GM13976 (cell line): ENCODE results near the gene KCNMA1.

ENCODE experiments used
- DNase-seq: peaks from one replicate; pipeline ENCODE4 v3.0.0; 2012; ENCODE audit warnings: low spot score
- in situ Hi-C: fragments of 300-500 bp; cut with MboI; formaldehyde crosslinking; loops from one replicate; pipeline ENCODE4 v1.12.0; 2022; ENCODE audit warnings: low sequenced_read_pairs, mixed read lengths, inconsistent platforms; ENCODE audit not compliant: unreplicated experiment
- TF ChIP-seq, protein P1 (sequence below): IDR thresholded peaks from 2 replicates; pipeline ENCODE4 v1.5.1; 2012; ENCODE audit warnings: borderline replicate concordance, mild to moderate bottlenecking; ENCODE audit not compliant: insufficient read depth; ENCODE audit errors: extremely low read depth, missing control alignments, control extremely low read depth

KCNMA1 gene

DNA sequence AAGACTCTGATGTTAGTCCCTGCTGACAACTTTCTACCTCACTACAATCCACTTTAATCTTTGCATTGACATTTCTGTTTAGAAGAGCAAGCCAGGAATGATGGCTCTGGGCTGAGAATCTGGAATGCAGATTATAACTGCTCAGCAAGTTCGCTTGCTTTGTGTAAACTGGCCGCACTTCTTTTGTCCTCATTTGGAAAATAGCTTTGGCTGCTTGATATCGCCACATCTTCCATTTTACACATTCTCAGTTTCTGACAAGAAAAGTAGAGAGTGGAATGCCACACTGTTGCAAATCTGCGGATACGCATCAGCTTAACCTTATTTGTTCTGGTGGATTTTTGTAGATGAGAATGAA lies 429.8 kb downstream of the KCNMA1 start:
- in situ Hi-C loops = no loop called here
- TF ChIP-seq, protein P1, sequence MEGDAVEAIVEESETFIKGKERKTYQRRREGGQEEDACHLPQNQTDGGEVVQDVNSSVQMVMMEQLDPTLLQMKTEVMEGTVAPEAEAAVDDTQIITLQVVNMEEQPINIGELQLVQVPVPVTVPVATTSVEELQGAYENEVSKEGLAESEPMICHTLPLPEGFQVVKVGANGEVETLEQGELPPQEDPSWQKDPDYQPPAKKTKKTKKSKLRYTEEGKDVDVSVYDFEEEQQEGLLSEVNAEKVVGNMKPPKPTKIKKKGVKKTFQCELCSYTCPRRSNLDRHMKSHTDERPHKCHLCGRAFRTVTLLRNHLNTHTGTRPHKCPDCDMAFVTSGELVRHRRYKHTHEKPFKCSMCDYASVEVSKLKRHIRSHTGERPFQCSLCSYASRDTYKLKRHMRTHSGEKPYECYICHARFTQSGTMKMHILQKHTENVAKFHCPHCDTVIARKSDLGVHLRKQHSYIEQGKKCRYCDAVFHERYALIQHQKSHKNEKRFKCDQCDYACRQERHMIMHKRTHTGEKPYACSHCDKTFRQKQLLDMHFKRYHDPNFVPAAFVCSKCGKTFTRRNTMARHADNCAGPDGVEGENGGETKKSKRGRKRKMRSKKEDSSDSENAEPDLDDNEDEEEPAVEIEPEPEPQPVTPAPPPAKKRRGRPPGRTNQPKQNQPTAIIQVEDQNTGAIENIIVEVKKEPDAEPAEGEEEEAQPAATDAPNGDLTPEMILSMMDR = no peak
- DNase-seq = no peak

- TF ChIP-seq, protein P1 = no peak
Observed at GRCh38 chr10:77207182-77207827, 430.3 kb downstream of the KCNMA1 start.

GRCh38 chr10:77205135-77205534 lies 432.5 kb downstream of the KCNMA1 start:
- no peak for DNase-seq
- in situ Hi-C loops = no loop called here

More at GRCh38 chr10:77207182-77207827, 430.3 kb downstream of the KCNMA1 start:
- in situ Hi-C loops = no loop called here
- no peak for DNase-seq

DNA sequence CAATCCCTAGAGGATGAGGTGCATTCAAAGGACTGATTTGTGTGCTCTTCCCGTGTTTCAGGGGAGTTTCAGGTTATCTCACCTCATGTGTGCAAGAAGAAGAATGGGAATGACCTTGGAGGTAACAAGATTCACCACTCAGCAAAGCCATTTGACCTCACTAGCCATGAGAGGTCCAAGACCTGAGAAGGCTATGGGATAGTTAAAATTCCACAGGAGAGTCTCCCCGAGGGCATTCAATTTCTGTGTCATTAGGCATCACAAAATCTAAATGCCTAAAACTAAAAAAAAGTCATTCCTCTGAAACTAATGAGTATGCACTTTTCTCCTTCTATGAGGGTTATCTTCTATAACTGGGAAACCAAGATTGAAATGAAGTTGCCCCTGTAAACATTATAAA lies 433.4 kb downstream of the KCNMA1 start:
- TF ChIP-seq, protein P1 = no peak
- DNase-seq = no peak
- in situ Hi-C loops = no loop called here

More at GRCh38 chr10:77205135-77205534, 432.5 kb downstream of the KCNMA1 start:
- TF ChIP-seq, protein P1 = no peak

- in situ Hi-C loops = no loop called here
- no peak for DNase-seq
- TF ChIP-seq, protein P1 = no peak
Observed at GRCh38 chr10:77202857-77203256, 434.8 kb downstream of the KCNMA1 start.

GRCh38 chr10:77201135-77202106 lies 436.2 kb downstream of the KCNMA1 start:
- no peak for DNase-seq
- TF ChIP-seq, protein P1 = no peak
- in situ Hi-C loops = no loop called here
